ENCODE results near the gene ZNF281.

The ZNF281 gene

GRCh38 chr1:200391747-200392146 lies 18.1 kb downstream of the ZNF281 start:
- DNase-seq, result no peak
- Histone ChIP-seq H3K9me3 (no peaks in the 10 kb centered on the region), H3K4me3 (ENCODE audit: low read depth, low read length) (no peak overlapping the region), H3K36me3 (no peaks in the 10 kb centered on the region), H3K4me1 (no peaks in the 10 kb centered on the region), H3K27me3 (no peaks in the 10 kb centered on the region)
- TF ChIP-seq CTCF (IDR thresholded peaks at IDR 0.05; ENCODE audit: low read depth, low read length), result no peak

DNA sequence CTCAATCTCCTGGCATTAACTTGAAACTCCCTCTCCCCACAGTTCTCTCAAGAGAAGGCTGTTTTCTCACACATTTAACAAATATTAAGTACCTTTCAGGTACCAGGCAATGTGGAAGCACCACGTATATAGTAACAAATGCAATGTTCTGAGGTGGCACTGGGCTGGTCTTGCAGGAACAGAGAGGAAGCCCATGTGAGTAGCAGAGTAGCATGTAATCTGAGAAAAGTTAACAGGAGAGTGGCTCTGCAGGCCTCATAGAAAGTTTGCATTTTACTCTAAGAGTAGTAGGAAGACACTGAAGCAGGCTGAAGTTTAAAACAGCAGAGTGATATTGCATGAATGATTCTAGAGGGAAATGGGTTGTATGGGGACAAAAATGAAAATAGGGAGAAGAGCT lies 21.0 kb downstream of the ZNF281 start:
- Histone ChIP-seq H3K9me3 (no peaks in the 10 kb centered on the region), H3K4me1 (no peaks in the 10 kb centered on the region), H3K4me3 (ENCODE audit: low read depth, low read length) (no peak overlapping the region), H3K36me3 (no peaks in the 10 kb centered on the region), H3K27me3 (no peaks in the 10 kb centered on the region)
- no peak for DNase-seq
- TF ChIP-seq CTCF (IDR thresholded peaks at IDR 0.05; ENCODE audit: low read depth, low read length), result no peak

DNA sequence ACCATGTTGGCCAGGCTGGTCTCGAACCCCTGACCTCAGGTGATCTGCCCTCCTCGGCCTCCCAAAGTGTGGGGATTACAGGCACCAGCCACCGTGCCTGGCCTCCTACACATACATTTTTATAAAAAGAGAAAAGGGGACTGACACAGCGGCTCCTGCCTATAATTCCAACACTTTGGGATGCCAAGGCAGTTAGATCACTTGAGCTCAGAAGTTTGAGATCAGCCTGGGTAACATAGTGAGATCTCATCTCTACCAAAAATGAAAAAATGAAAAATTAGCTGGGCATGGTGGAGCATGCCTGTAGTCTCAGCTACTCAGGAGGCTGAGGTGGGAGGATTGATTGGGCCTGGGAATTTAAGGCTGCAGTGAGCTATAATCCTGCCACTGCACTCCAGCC lies 23.4 kb downstream of the ZNF281 start:
- TF ChIP-seq CTCF (IDR thresholded peaks at IDR 0.05; ENCODE audit: low read depth, low read length), result no peak
- Histone ChIP-seq H3K36me3 (no peaks in the 10 kb centered on the region), H3K27me3 (no peaks in the 10 kb centered on the region), H3K4me1 (no peaks in the 10 kb centered on the region), H3K4me3 (ENCODE audit: low read depth, low read length) (no peak overlapping the region), H3K9me3 (no peaks in the 10 kb centered on the region)
- no peak for DNase-seq

DNA sequence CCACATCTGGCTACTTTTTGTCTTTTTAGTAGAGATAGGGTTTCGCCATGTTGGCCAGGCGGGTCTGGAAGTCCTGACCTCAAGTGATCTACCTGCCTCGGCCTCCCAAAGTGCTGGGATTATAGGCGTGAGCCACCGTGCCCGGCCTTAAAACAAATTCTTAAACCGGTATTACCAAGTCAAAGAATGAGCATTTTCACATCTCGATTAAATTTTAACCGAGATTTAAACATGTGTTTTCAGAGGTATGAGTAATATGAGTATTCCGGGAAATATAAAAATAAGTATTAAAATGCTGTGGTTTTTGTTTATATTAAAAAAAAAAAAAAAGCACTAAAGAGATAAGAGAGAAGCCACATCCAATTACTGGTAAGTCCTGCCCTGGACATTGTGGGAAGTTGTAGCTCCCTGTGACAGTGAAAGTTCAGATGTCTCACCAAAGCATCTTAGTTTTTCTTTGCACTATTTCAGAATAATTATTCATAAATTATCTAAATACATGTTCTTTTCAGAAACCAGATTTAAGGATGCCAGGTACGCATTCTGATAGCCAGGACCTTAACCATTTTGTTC lies 24.9 kb downstream of the ZNF281 start:
- no peak for DNase-seq
- no peak overlapping the region for H3K4me3 ChIP-seq (ENCODE audit: low read depth, low read length)
- no peaks in the 10 kb centered on the region for H3K9me3 ChIP-seq
- H3K36me3 ChIP-seq, result no peaks in the 10 kb centered on the region
- no peak for TF ChIP-seq CTCF (IDR thresholded peaks at IDR 0.05; ENCODE audit: low read depth, low read length)
- H3K4me1 ChIP-seq, result no peaks in the 10 kb centered on the region
- no peaks in the 10 kb centered on the region for H3K27me3 ChIP-seq

DNA sequence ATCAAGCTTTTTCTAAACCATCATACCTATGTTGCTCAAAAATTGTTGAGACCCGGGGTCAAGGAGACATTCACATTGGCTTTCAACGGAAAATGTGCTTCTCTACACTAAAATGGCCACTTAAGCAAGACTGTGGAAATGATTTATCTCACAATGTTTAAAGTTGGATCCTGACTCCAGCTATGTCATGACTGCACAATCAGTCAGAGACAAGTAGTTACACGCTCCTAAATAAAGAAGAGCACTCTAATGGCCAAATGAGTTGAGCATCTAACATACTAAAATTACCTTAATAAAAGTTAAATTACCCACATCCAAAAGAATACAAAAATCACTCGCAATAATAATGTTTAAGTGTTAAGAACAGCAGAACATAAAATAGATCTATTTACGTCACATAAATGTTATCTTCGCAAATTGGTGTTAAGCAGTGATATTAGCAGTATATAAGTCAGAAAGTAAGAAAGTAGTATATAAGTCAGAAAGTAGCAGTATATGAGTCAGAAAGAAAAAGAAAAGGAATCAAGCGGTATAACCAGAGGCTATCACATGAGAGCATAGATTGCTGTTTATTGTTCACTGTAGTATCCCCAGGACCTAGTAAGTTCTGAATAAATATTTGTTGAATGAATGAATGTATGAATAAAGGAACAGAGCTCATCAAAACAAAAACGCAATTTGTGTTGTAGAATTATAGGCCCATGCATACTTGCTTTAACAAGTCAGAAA lies 28.4 kb downstream of the ZNF281 start:
- DNase-seq, result no peak
- Histone ChIP-seq H3K36me3 (no peaks in the 10 kb centered on the region), H3K9me3 (no peaks in the 10 kb centered on the region), H3K4me3 (ENCODE audit: low read depth, low read length) (no peak overlapping the region), H3K27me3 (no peaks in the 10 kb centered on the region), H3K4me1 (no peaks in the 10 kb centered on the region)
- TF ChIP-seq CTCF (IDR thresholded peaks at IDR 0.05; ENCODE audit: low read depth, low read length), result no peak

DNA sequence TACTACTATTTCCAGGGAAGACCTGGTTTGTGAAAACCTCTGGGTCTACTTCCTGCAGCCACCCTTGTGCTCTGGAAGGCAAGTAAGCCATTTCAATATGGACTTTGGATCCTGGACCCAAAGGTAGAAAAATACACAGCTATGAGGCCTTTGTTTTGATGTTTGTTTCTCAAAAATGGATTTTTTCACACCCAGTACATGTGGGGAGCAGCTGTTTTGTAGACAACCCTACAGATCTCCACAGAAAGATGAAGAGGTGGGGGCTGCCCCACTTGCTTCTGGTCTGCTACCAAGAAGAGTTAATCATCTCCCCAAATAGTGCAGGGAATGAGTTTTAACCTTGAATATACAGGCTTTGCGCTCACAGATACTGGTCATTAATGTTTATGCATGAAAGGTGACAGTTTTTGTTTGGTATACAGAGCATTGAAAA lies 29.2 kb downstream of the ZNF281 start:
- H3K4me3 ChIP-seq (ENCODE audit: low read depth, low read length), result no peak overlapping the region
- H3K9me3 ChIP-seq, result no peaks in the 10 kb centered on the region
- no peaks in the 10 kb centered on the region for H3K27me3 ChIP-seq
- H3K36me3 ChIP-seq, result no peaks in the 10 kb centered on the region
- no peaks in the 10 kb centered on the region for H3K4me1 ChIP-seq
- DNase-seq, result no peak
- TF ChIP-seq CTCF (IDR thresholded peaks at IDR 0.05; ENCODE audit: low read depth, low read length), result no peak
